Measurements from ENCODE around the gene CELF1.

The CELF1 gene

GRCh38 chr11:47507563-47508239 is 45.2 kb downstream of the CELF1 start:
- no peak for DNase-seq

DNA sequence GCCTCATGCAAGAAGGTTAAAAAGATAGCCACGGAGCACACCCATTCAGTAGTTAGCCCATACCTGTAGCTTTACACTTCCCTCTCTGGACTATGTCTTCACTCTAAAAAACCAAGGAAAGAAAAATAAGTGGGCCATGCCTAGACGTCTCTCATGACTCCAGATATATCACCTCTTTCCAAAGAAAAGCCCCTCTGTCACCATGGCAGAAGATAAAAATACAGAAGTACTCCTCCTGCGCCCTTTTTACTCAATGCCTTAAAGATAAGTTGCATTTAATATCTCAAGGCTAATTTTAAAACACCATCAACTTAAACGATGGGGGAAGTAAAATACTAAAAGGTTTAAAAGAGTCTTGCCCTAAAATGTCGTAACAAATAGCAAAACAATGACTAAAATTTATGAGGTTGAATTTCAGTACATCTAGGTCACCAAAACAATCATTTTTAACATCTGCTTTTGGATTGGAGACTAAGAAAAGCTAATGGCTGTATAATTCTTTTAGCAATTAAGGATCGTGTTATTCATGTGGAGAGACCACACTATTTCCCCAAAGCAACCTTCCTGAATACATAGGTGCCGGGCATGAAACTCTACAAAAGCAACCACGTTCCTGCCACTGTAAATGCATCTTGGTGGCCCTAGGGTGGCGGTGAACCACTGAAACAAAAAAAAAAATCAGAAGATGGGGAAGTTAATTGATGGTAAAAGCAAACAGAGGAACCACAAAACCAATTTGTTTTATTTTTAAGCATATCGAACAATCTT is 46.0 kb downstream of the CELF1 start:
- no peak for DNase-seq

DNA sequence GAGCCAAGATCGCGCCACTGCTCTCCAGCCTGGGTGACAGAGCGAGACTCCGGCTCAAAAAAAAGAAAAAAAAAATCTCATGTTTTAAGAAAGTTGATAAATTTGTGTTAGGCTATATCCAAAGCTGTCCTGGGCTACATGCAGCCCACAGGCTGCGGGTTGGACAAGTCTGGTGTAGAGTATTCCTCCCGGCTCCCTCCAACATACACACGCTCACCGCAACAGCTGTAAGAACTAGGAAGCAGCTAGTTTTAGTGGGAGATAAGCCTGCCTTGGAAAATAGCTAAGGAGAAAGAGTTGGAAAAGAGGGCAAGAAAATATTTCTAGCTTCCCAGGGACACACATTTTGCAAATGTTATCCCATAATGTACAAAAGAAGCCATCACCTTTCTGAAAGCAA is 46.6 kb downstream of the CELF1 start:
- no peak for DNase-seq

- DNase-seq, result no peak
These were observed 48.0 kb downstream of the CELF1 start for GRCh38 chr11:47504910-47505309.

- no peak for DNase-seq
These were observed 49.7 kb downstream of the CELF1 start for GRCh38 chr11:47503227-47503626.

DNA sequence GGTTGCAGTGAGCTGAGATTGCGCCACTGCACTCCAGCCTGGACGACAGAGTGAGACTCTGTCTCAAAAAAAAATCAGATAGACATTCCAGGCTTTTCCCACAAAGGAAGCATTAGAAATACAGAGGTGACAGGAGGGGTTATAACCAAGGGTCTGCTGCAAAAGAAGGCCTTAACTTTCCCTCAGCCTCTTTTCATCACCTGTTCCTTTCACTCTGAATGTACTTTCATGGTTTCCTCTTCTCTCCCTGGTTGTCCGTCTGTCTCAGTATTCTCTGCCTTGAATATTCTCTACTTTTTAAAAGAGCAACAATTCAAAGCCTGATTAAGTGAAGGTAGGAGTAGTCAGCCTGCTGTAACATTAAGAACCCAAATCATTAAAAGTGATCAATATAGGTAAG is 50.2 kb downstream of the CELF1 start:
- no peak for DNase-seq

DNA sequence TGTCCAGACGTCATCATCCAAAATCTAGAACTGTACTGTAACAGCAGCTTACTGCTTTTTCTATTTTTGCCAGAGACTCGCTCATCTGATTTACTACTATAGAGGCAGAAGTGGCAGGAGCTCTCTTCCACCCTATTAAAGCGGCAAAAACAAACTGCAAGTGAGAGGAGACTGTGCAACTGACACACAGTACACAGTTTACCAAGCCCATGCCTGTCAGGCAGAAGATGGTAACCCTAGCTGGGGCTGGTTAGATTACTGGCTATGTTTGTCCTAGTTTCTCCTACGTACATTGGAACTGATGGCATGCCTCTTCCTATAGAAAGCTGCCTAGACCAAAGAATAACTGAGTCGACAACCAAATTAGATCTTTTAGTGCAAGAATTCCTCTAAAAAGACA is 51.8 kb downstream of the CELF1 start:
- no peak for DNase-seq

GRCh38 chr11:47500121-47500520 is 52.8 kb downstream of the CELF1 start:
- no peak for DNase-seq

GRCh38 chr11:47499614-47500013 is 53.3 kb downstream of the CELF1 start:
- DNase-seq, result no peak

DNA sequence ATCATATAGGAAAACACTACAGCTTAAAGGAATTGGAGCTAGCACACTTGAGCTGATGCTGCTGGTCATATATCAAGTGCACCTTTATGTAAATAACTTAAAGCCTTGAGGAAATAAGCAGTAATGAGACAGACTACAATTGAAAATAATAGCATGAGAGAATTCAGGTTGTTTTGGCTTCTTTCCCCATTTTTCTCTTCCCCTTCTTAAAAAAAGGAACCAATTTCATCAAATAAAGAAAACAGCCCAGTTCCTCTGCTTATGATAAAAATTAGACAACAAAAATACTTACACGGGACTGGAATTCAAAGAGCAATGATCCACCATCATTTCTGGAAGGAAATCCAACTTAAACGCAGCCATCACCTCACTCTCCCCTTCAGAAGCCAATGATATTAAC is 53.8 kb downstream of the CELF1 start:
- no peak for DNase-seq

GRCh38 chr11:47498584-47499152 is 54.3 kb downstream of the CELF1 start:
- no peak for DNase-seq

- DNase-seq, result no peak
These were observed 54.8 kb downstream of the CELF1 start for GRCh38 chr11:47498149-47498548.

- DNase-seq, result no peak
These were observed 56.1 kb downstream of the CELF1 start for GRCh38 chr11:47496808-47497207.

DNA sequence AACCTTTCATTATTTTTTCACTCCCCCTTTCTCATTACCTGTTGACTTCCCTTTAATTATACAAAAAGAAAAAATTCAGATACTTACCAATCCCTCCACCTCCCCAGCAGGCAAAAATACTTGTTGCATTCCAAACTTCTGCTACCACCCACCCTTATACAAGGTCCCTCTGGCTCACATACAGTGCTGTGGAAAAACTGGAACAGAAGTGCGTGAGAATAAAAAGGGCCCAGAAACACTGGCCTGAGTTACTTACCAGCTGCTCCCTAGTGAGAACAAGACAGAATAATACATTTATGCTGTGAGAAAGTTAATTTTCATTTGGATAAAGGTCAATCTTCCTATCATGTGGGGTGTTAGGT is 57.1 kb downstream of the CELF1 start:
- no peak for DNase-seq

- no peak for DNase-seq
These were observed 57.7 kb downstream of the CELF1 start for GRCh38 chr11:47495011-47495855.

DNA sequence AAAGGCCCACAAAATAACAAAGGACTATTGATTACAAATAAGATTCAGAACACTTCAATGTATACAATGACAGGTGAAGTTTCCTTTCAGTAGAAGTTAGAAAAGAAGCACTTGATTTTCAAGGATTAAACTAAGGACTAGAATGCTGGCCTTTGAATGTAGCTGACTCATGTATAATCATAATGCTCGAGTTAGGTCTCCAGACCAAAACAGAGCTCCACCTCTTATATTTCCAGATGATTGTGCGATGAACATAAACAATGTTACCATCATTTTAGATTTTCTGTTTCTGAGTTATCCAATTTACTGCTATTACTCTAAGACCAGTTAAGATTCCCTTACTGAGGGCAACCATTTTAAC is 63.6 kb downstream of the CELF1 start:
- no peak for DNase-seq

DNA sequence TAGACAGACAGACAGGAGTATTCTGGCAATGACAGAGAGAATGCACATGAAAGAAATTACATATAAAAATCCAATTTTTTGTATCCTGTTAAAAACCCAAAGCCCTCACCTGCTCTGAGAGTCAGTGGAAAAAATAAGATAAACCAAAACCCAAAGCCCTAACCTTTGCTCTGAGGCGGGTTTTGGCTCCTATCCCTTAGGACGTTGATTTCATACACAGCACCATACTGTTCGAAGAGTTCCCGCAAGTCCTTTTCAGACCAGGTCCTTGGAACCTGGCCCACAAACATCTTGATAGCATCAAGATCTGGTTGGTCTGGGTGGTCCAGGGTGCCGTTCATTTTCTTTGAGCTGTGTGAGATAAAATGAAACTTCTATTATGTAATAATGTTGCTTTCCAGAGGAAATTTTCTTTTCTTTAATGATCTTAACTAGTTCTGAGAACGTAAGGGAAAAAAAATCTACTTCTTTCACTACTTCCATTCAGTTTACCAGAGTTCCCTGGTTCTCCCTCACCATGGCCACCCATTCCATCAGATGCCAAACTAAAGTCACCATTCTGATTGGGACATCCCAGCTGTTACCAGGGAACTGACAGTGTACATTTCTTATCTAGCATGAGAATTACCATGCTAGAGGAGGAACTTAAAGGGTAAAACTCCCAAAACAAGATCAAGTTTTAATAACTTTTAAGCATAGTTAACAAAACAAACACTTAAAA is 64.1 kb downstream of the CELF1 start:
- DNase-seq, result no peak

GRCh38 chr11:47488111-47488510 is 64.8 kb downstream of the CELF1 start:
- no peak for DNase-seq

DNA sequence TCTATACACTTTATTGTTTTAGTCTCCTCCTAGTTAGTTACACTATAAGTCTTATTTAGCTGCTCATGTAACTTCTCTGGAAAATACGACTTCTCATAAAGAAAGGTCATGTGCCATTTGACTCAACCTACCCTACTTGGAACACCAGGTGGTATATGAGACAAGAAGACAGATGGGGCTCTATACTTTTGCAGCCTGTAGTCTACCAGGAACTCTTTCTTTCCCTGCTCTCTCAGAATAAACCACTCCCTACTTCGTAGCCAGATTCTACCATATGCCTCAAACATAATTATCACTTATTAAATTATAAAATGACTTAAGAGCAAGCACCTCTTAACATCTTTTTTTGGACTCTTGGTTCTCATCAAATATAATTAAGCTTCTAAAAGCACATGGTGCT is 65.5 kb downstream of the CELF1 start:
- no peak for DNase-seq

DNA sequence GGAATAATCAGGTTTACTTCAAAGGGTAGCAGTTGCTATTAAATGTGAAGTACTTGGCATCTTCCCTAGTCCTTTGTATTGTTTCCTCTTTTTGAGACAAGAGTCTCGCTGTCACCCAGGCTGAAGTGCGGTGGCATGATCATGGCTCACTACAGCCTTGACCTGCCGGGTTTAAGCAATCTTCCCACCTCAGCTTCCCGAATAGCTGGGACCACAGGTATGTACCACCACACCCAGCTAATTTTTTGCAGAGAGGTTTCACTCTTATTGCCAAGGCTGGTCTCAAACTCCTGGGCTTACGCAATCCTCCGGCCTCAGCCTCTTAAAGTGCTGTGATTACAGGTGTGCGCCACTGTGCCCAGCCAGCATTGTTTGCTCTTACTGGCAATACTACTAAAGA is 67.8 kb downstream of the CELF1 start:
- no peak for DNase-seq

- DNase-seq, result no peak
These were observed 69.5 kb downstream of the CELF1 start for GRCh38 chr11:47483457-47483856.

DNA sequence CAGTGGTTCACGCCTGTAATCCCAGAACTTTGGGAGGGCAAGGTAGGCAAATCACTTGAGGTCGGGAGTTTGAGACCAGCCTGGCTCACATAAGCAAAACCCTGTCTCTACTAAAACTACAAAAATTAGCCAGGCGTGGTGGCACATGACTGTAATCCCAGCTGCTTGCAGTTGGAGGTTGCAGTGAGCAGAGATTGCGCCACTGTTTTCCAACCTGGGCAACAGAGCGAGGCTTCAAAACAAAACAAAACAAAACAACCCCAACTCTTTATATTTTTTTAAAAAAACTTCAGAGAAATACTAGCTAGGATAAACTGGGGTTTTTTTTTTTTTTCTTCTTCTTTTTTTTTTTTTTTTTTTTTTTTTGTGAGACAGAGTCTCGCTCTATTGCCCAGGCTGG is 72.2 kb downstream of the CELF1 start:
- DNase-seq, result no peak
